Spleen (tissue), 7 donors: ENCODE measurements around the gene ANKRD30B.

Source experiments
- CTCF ChIP-seq, 11 experiments: fragments of 200-600 bp in 7 of 11; fragments of 450-650 bp in 4 of 11; sonication (generic) in 4 of 11; IDR thresholded peaks in 8 of 11; conservative IDR thresholded peaks in 3 of 11; 1 replicate in 7 of 11; 2 replicates in 4 of 11; pipeline versions ENCODE4 v1.4.0 to v1.8.0; 2016 to 2021; ENCODE audit warnings: antibody characterized with exemption in 11 of 11, inconsistent platforms in 4 of 11, mild to moderate bottlenecking in 1 of 11
- POLR2A ChIP-seq, 3 donors: fragments of 450-650 bp; IDR thresholded peaks; one replicate each; pipeline ENCODE4 v1.5.1; 2017; ENCODE audit warnings: antibody characterized with exemption in 3 of 3, mild to moderate bottlenecking in 1 of 3
- donor health status: DM: no; HTN: no; CAD: no; lungs with moderate emphysema.
- donor health status: DM: no; HTN: no; CAD: no.
- donor health status: DM: no; HTN: no; CAD: no.

- TF ChIP-seq CTCF (IDR thresholded peaks at IDR 0.05 in 8 of 11, conservative IDR thresholded peaks at IDR 0.05 in 3 of 11) (no peak), POLR2A (IDR thresholded peaks at IDR 0.05) (no peak)
These were observed 20.3 kb downstream of the ANKRD30B start for GRCh38 chr18:14768241-14768640.
